GOT3 (cell line): ENCODE data around the gene FICD.

Source experiments
- DNase-seq: peaks from one replicate; lab custom pipeline; 2025; ENCODE audit warnings: mixed read lengths; lab: John Stamatoyannopoulos, UW

The FICD gene

DNA sequence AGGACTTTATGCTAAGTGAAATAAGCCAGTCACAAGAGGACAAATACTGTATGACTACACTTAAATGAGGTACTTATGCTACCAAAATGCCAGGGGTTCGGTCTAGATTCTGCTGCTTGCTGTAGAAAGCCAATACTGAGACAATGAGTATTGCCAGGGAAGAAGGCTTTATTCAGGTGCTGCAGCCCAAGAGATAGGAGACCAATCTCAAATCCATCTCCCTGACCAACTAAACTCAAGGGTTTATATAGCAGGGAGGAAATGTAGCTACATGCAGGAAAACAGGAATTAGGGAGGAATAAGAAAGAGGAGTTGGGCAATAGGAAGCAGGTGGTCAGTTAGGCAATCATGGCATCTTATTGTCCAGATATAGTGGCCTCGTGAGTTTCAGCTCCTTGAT is 12.2 kb upstream of the FICD start:
- DNase-seq: no peak

GRCh38 chr12:108505129-108505528 is 9.9 kb upstream of the FICD start:
- DNase-seq: no peak

DNA sequence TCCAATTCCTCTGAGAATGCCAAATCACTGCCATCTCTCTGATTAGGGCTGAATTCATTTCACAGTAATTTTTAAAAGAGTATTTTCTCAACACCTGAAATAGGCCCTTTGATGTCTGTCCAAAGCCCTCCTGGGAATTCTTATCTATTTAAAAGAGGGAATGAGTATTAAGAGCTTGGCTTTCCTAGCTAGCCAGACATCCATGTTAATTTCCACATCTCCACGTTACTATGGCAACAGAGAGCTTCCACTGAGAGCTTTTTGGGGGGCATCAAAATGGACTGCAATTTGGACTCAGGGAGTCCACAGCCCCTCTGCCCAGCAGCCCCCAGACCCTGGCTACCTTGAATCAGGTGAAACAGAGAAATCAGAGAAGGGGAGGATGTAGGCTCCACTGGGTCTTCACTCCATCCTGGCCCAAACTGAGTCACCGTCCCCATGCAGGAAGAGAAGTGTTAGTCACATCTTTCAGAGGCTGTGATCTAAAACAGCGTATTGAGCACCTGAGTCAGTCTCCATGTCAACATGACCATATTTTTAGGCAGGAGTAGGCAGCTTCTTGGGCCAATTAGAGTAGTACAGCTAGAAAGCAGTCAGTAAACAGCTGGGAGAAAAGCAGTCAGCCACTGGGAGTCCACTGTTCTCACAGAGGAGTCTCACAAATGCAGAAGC is 7.0 kb upstream of the FICD start:
- no peak for DNase-seq

DNA sequence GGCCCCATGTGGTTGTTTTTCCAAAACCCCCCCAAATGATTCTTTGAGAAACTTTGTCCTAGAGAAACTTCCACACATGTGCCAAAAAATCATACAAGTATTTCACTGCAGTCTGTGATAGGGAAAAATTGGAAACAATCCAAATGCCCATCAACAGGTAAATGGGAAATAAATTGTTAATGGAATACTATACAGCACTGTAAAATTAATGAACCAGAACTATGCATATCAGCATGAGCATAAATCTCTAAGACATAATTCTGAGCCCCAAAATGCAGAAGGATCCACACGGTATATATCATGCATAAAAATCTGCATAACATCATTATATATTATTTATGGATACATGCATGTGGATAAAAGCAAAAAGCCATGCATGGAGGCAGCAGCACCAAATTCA is 5.3 kb upstream of the FICD start:
- no peak for DNase-seq

- no peak for DNase-seq
Observed at GRCh38 chr12:108510836-108511235, 4.2 kb upstream of the FICD start.

DNA sequence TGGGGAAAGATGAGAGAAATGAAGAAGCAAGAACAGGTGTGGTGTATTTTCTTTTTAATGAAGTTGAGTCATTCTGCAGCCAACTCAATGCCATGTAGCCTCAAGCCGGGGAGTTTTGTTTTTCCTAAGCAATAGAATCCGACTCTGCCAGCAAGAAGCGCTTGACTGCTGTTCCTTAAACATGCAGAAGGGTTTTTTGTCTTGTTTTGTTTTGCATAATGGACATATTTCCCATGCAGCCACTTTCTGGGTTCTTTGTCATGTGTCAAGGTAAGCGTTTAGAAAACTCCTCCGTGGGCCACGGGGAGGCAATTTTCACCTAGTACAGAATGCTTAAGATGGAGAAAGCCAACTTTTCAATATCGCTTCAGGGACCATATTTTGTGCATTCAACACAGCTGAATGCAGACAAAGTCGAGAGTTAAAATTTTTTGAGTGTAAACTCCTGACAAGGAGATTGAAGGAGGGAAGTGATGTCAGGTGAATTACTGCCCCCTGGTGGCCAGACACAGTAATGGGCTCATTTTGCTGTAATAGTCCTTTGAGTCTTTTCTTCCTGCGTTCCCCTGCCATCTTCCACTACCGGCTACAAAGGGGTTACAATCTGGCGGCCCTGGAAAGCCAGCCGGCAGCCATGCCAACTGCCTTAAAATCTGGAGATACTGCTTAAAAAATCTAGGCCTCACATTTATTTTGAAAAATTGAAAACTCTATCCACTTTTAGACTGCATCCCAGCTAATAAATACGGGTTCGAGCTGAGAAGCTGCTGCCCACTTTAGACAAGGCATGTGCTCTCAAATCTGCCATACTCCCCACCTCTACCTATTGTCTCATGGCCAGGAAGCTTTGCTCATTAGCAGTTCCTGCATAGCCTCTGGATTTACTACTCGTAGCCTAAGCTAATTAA is 3.2 kb upstream of the FICD start:
- DNase-seq: no peak

- no peak for DNase-seq
Observed at GRCh38 chr12:108514468-108514972, 557 bp upstream of the FICD start.

- no peak for DNase-seq
Observed at GRCh38 chr12:108515916-108516315, 839 bp downstream of the FICD start.

GRCh38 chr12:108516511-108517275 is 1.6 kb downstream of the FICD start:
- no peak for DNase-seq

DNA sequence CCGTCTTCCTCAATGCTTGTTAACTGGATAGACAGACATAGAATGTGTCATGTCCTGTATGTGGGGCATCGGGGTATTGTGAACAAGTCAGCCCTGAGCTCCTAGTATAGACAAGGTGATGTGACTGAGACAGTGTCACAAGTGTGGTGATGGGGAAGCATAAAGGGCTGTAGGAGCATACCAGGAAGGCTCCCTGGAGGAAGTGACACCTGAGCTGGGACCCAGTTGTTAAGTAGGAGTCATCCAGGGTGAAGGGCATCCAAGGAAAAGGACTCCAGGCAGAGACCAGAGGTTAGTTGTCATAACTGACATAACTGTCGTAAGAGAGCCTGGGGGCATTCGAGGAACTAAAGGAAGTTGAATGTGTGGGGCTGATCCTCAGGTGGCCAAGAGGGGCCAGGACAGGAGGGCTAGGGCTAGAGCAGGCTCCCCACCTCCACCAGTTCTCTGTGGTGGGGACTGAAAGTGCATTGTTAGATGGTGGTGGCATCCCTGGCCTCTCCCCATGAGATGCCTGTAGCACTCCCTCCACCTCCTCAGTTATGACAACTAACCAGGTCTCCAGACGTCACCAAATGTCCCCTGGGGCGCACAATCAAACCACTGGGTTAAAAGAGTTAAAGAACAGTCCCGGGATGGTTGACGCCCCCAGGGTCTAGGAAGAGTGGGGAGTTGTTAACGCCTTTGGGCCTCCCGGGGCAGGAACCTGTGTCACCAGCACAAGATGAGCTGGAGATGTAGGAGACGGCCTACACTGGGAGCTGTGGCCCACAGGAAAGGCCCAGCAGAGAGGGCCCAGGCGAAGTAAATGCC is 2.4 kb downstream of the FICD start:
- DNase-seq: no peak

DNA sequence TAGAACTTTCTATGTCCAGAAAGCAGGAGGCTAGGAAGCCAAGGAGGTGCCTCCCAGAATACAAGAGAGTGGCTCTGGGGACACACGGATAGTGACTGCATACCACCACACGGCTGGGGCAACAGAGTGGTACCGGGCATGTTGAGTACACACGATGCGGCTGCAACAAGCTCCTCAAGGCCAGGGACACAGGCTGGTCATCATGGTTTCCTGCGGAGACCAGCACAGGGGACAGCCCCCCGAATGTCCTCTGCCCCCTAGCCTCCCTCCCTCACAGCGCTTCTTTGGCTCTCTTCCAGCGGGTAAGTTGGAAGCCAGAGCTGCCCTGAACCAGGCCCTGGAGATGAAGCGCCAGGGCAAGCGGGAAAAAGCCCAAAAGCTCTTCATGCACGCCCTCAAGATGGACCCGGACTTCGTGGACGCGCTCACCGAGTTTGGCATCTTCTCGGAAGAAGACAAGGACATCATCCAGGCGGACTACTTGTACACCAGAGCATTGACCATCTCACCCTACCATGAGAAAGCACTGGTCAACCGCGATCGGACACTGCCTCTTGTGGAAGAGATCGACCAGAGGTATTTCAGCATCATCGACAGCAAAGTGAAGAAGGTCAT is 3.1 kb downstream of the FICD start:
- no peak for DNase-seq

GRCh38 chr12:108518716-108519496 is 3.8 kb downstream of the FICD start:
- DNase-seq: no peak

DNA sequence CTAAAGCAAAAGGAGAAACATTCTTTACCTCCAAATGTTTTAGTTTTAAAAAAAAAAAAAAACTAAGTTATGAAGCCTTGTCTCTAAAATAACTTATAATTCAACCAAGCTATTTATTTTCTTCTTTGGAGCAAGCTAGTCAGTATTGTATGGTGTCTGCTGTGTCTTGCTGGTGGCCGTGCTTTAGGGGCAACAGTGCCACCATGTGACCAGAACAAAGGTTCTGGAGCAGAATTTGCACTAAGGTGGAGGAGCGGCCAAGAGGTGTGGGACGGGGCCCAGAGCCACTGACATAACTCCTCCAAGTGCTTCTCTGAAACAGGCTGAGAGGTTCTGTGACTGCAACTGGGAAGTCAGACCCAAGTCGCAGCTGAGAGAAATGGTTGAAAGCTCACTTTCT is 4.5 kb downstream of the FICD start:
- DNase-seq: no peak

DNA sequence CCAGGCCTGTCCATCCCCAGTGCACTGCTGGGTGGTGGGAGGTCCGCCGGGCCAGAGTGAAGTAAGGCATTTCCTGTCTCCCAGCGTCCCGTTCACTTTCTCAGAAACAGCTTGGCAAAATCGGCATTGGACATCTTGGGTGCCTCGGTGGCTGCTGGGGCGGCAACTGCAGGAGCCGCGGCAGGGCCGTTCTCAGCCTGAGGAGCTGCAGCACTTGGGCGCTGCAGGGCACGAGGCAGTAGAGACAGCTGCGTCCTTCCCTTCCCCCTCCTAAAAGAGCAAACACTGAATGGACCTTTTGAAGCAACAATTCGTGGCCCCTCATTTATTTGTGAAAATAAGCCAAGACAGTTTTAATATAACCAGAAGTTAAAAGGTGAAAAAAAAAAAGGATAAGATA is 8.3 kb downstream of the FICD start:
- no peak for DNase-seq

GRCh38 chr12:108525681-108526080 is 10.6 kb downstream of the FICD start:
- no peak for DNase-seq

- DNase-seq: no peak
Observed at GRCh38 chr12:108526482-108527165, 11.5 kb downstream of the FICD start.

DNA sequence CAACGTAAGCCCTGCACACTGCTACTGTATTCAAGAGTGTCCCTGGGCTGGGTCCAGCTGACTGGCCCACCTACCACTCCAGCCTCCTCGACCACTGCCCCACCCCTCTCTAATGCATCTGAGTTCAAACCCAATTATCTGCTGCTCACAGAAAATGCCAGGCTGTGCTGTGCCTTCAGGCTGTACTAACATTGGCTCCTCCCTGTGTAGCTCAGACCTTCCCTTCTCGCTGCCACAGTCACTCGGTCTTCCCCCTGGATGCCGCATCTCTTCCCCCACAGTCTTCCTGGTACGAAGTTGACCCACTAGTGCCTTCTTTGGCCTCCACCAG is 12.1 kb downstream of the FICD start:
- no peak for DNase-seq

DNA sequence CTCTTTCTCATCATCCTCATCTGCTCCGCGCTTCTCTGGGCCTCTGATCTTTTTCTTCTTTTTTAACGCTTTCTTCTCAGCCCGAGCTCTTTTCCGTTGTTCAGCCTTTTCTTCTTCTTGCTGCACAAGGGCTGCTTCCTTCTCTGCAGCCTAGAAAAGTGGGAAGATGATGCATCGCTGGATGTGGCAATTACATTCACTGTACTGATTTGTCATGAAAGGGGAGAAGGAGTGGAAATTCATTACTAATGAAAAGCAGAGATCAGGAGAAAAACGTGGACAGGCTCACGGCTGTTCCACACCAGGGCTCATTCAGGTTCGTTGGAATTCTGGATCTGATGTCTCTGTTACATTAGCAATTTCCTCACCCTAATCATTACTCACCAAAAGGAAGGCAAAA is 15.1 kb downstream of the FICD start:
- DNase-seq: no peak

- DNase-seq: no peak
Observed at GRCh38 chr12:108531929-108532848, 17.1 kb downstream of the FICD start.
